Measurements from ENCODE around the gene RNF150. TPM values are rescaled to one million over a fixed set of nuclear protein-coding genes. Genes with fewer than 3 reads are reported as not detected.
"Not testable (repeated sequence)": the region's sequence is repeated elsewhere in the genome, so short reads cannot be mapped to it uniquely, and the experiment has no call there.

The RNF150 gene
- total and polyA plus RNA-seq, 12 donors: 4.9 to 88.6 (median 61.3) TPM

DNA sequence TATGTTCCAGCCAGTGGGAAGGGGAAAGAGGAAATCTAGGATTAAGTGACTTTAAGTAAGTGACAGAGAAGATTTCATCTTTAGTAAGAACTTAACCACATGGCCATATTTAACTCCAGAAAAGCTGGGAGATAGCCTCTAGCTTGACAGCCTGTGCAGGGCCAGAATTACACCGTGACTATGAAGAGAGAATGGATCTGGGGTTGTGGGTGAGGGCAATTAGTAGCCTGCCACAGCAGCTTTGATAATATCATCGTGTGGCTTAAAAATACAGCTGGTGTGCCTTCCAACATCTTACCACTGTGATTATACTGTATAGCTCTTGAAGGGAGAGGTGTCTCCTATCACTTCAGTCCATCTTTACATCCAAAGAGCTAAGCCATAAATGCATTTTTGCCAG is 319.5 kb downstream of the RNF150 start:
- intact Hi-C loops (cut with DNase I): no loop called here
- no peaks in the 10 kb centered on the region for H3K4me1 ChIP-seq (replicated peaks in 1 of 2)
- 75 to 83% (median 81%) methylated on average over 2 of the region's 2 CpGs for WGBS, 4 donors
- no peaks in the 10 kb centered on the region for H3K27me3 ChIP-seq
- H3K9me3 ChIP-seq (replicated peaks in 1 of 3): no peaks in the 10 kb centered on the region
- no peaks in the 10 kb centered on the region for H3K36me3 ChIP-seq (replicated peaks in 1 of 2)
- H3K4me3 ChIP-seq: no peak overlapping the region
- DNase-seq: no peak
- TF ChIP-seq POLR2A (IDR thresholded peaks at IDR 0.05): no peak
- TF ChIP-seq, protein P1, sequence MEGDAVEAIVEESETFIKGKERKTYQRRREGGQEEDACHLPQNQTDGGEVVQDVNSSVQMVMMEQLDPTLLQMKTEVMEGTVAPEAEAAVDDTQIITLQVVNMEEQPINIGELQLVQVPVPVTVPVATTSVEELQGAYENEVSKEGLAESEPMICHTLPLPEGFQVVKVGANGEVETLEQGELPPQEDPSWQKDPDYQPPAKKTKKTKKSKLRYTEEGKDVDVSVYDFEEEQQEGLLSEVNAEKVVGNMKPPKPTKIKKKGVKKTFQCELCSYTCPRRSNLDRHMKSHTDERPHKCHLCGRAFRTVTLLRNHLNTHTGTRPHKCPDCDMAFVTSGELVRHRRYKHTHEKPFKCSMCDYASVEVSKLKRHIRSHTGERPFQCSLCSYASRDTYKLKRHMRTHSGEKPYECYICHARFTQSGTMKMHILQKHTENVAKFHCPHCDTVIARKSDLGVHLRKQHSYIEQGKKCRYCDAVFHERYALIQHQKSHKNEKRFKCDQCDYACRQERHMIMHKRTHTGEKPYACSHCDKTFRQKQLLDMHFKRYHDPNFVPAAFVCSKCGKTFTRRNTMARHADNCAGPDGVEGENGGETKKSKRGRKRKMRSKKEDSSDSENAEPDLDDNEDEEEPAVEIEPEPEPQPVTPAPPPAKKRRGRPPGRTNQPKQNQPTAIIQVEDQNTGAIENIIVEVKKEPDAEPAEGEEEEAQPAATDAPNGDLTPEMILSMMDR (IDR thresholded peaks at IDR 0.05): no peak
- no peak overlapping the region for H3K27ac ChIP-seq

DNA sequence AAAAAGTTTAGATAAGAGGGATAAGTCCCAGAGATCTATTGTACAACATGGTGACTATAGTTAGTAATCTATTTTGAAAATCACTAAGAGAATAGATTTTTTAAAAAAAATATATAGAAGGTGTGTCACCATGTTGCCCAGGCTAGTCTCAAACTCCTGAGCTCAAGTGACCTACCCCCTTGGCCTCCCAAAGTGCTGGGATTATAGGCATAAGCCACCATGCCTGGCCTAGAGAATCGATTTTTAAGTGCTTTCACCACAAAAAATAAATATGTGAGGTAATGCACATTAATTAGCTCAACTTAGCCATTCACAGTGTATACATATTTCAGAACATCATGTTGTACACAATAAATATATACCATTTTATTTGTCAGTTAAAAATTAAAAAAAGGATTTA is 320.4 kb downstream of the RNF150 start:
- Histone ChIP-seq H3K4me3 (no peak overlapping the region), H3K4me1 (replicated peaks in 1 of 2) (no peaks in the 10 kb centered on the region), H3K27ac (no peak overlapping the region), H3K9me3 (replicated peaks in 1 of 3) (no peaks in the 10 kb centered on the region), H3K36me3 (replicated peaks in 1 of 2) (no peaks in the 10 kb centered on the region), H3K27me3 (no peaks in the 10 kb centered on the region)
- no peak for DNase-seq
- 44 to 64% (median 57%) methylated on average over 1 of the region's 1 CpG for WGBS, 4 donors
- no peak for TF ChIP-seq POLR2A (IDR thresholded peaks at IDR 0.05)
- TF ChIP-seq, protein P1 (IDR thresholded peaks at IDR 0.05): no peak
- intact Hi-C loops (cut with DNase I): no loop called here

DNA sequence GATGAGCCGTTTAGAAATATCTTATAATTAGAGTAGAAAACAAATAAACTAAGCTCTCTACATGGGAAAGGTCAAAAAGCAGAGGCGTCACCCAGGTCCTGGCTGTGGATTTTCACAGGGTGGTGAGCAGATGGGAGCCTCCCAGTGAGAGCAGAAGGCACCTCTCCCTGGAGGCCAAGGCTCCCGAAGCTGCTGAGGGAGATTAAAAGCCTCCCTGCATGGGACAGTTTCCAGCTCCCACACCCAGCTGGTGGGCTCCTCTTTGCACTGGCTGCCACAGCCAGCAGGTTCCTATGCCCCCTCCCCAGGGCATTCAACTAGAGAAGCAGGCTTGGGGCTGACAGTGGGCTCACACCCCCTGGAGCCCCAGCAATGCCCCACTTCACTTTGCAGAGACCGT is 321.8 kb downstream of the RNF150 start:
- Histone ChIP-seq H3K4me3 (no peak overlapping the region), H3K27ac (no peak overlapping the region), H3K27me3 (no peaks in the 10 kb centered on the region), H3K4me1 (replicated peaks in 1 of 2) (no peaks in the 10 kb centered on the region), H3K36me3 (replicated peaks in 1 of 2) (no peaks in the 10 kb centered on the region), H3K9me3 (replicated peaks in 1 of 3) (no peaks in the 10 kb centered on the region)
- 76 to 87% (median 81%) methylated on average over 4 of the region's 4 CpGs for whole genome bisulfite sequencing, 4 donors
- TF ChIP-seq, protein P1 (IDR thresholded peaks at IDR 0.05): no peak
- no peak for DNase-seq
- intact Hi-C loops (cut with DNase I): no loop called here

- H3K36me3 ChIP-seq (replicated peaks in 1 of 2); H3K4me3 ChIP-seq; H3K27me3 ChIP-seq; H3K9me3 ChIP-seq (replicated peaks in 1 of 3); DNase-seq; H3K4me1 ChIP-seq (replicated peaks in 1 of 2); H3K27ac ChIP-seq; intact Hi-C loops (cut with DNase I): not testable (repeated sequence)
- WGBS, 4 donors: 64 to 86% (median 83%) methylated on average over 1 of the region's 1 CpG
Measured at GRCh38 chr4:140810591-140811169, 322.6 kb downstream of the RNF150 start.

Other genes with a start within 250 kb of the RNF150 start
- 10 to 100 TPM; 20.9 to 56.3 (median 37.5) TPM for gene ZNF330, start 87.4 kb upstream of the RNF150 start, total RNA-seq
- gene ZNF330, start 87.4 kb upstream of the RNF150 start, polyA plus RNA-seq: 10 to 100 TPM; 20.0 to 40.1 (median 28.1) TPM

Measured in adrenal gland (tissue), 12 donors.